ENCODE results near the gene STAP1.

STAP1 gene

DNA sequence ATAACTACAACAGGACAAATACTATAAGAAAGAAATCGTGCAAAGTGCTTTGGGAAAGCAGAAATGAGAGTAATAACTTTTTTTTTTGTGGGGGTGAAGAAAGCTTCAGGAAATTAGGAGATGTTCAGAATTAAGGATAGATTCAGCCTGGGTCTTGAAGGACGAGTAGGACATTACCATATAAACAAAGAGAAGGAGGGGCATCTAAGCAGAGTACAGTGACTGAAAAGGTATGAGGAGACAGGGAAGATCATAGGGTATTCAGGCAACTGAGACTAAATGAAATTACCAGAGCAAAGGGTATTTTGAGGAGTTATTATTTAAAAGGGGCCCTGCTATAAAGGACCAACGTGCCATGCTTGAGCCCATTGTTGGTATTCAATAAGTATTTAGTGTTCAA lies 3.1 kb upstream of the STAP1 start:
- no peak for DNase-seq (ENCODE audit: low spot score)

- no peak for DNase-seq (ENCODE audit: low spot score)
These were observed 2.1 kb upstream of the STAP1 start for GRCh38 chr4:67556436-67556835.

DNA sequence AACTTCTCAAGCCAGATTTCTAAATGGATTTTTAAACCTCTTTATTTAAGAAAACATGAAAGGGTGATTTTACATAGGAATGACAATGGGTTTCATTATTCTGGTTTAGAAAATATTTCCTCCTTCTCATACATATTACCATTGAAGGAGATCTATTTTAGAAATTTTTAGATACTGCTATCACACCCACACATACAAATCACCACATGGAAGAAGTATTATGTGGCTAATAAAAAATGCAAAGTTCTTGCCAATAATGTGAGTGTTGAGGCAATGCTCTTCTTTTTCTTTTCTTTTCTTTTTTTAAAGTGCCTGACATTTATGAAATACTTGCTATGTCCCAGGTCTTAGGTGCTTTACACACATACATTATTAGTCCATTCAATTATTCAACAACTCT lies 6.8 kb downstream of the STAP1 start:
- DNase-seq (ENCODE audit: low spot score): no peak

- DNase-seq (ENCODE audit: low spot score): no peak
These were observed 7.8 kb downstream of the STAP1 start for GRCh38 chr4:67566335-67566734.

GRCh38 chr4:67568820-67569219 lies 10.3 kb downstream of the STAP1 start:
- no peak for DNase-seq (ENCODE audit: low spot score)

DNA sequence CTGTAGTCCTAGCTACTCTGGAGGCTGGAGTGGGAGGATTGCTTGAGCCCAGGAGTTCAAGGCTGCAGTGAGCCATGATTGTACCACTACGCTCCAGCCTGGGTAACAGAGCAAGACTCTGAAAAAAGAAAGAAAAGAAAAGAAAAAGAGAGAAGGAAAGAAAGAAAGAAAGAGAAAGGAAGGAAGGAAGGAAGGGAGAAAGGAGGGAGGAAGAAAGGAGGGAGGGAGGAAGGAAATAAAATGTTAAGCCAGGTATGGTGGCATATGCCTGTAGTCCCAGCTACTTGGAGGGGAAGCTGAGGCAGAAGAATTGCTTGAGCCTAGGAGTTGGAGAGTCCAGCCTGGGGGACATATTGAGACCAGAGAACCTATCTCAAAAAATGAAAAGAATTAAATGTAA lies 12.0 kb downstream of the STAP1 start:
- no peak for DNase-seq (ENCODE audit: low spot score)

DNA sequence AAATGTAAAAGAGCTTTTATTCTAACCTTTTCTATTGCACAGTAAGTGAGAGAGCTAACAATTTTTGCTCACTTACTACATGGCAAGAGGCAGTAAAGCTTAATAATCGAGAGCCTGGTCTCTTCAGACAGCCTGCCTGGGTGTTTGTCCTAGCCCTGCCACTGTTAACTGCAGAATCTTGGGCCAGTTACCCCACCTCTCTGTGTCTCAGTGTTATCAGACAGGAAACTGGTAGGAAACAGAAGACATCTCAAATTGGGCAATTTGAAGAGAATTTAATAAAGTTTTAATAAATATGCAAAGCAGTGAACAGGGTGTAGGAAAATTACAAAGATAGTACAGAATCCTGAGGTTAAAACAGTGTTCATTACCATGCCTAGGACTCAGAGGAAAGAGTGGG lies 13.4 kb downstream of the STAP1 start:
- DNase-seq (ENCODE audit: low spot score): no peak

DNA sequence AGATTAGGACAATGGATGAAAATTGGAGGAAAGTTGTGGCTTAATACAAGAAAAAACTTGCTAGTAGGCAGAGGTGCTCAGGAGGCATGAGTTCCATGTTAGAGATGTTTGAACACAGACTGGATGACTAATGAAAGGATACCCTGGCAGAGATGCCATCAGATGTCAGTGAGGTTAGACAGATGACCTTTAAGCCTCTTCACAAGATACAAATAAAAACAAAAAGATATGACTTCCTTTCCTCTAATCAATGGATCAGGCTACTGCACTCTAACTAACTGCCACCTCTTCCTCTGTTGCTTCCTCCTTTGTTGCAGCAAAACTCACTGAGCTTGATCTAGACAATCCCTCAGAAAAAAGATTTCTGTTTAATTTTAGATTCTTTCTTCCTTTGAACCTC lies 14.7 kb downstream of the STAP1 start:
- DNase-seq (ENCODE audit: low spot score): no peak

- no peak for DNase-seq (ENCODE audit: low spot score)
These were observed 16.9 kb downstream of the STAP1 start for GRCh38 chr4:67575232-67576058.

GRCh38 chr4:67576059-67576466 lies 17.5 kb downstream of the STAP1 start:
- DNase-seq (ENCODE audit: low spot score): no peak

GRCh38 chr4:67576538-67576937 lies 18.0 kb downstream of the STAP1 start:
- no peak for DNase-seq (ENCODE audit: low spot score)

GRCh38 chr4:67580577-67580976 lies 22.1 kb downstream of the STAP1 start:
- no peak for DNase-seq (ENCODE audit: low spot score)

- no peak for DNase-seq (ENCODE audit: low spot score)
These were observed 22.8 kb downstream of the STAP1 start for GRCh38 chr4:67581208-67581857.

- no peak for DNase-seq (ENCODE audit: low spot score)
These were observed 23.4 kb downstream of the STAP1 start for GRCh38 chr4:67581913-67582312.

DNA sequence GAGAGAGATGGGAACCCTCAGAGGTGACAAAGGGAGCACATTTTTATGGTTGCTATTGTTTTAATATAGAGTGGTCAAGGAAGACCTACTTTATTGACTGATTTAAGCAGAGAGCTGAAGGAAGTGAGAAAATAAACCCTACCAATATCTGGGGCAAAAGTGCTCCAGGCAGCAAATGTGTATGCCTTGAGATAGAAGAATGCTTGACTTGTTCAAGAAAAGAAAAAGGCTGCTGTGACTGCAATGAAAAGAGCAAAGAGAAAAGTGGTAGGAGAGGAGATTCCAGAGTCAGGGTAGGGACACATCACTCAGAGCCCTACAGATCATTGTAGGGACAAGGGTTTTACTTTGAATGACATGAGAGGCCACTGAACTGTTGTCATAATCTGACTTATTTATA lies 26.0 kb downstream of the STAP1 start:
- DNase-seq (ENCODE audit: low spot score): no peak

DNA sequence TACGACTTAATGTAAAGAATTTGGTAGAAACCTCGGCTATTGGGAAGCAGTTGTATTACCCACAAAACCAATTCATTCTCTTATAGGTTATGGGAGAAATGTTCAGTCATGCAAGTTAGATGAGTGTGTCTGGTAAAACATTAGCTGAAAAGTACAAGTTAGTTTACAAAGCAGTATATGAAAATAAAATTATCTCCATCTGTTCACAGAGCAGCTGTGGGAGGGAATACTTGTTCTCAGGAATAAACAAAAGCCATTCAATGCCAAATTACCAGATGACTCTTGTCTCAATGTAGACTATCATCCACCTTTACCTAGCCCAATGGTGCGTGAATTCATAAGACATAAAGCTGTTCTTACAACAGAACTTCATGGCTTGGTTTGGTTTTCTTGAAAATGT lies 28.6 kb downstream of the STAP1 start:
- no peak for DNase-seq (ENCODE audit: low spot score)

- no peak for DNase-seq (ENCODE audit: low spot score)
These were observed 35.2 kb downstream of the STAP1 start for GRCh38 chr4:67593741-67594175.

GRCh38 chr4:67603310-67604028 lies 44.9 kb downstream of the STAP1 start:
- DNase-seq (ENCODE audit: low spot score): no peak

DNA sequence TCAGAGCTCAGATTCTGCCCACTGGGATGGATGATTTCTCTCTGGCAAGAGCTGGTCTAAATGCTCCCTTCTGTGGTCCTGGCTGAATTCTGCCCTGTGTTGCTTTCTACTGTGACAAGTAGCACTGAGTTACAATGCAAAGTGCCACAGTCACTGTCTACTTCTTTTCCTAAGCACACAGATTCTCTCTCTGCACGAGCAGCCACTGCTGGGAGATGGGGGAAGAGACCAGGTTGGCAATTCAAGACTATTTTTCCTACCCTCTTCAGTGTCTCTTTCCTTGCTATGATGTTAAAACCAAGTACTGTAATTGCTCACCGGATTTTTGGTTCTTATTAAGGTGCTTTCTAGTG lies 45.5 kb downstream of the STAP1 start:
- DNase-seq (ENCODE audit: low spot score): no peak

GRCh38 chr4:67604749-67605148 lies 46.2 kb downstream of the STAP1 start:
- no peak for DNase-seq (ENCODE audit: low spot score)

DNA sequence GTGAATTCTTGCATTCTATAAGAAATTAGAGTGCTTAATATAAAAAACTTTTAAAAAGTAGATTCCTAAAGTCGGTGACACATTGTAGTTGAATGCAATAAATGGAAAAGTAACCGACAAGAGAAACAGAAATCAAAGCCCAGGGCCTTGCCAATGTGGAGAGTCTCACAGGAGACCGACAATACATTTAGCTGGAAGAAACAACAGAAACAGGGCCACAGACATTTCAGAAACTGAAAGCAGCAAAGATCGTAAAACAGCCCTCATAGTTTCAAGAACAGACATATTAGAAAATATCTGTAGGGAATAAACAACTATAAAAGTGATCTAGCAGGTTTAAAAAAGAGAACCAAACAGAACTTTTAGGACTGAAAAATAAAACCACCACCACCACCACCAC lies 49.5 kb downstream of the STAP1 start:
- no peak for DNase-seq (ENCODE audit: low spot score)

GRCh38 chr4:67614186-67614585 lies 55.7 kb downstream of the STAP1 start:
- DNase-seq (ENCODE audit: low spot score): no peak

GRCh38 chr4:67615119-67615518 lies 56.6 kb downstream of the STAP1 start:
- DNase-seq (ENCODE audit: low spot score): no peak

Data from LoVo (cell line).